Nephron progenitor cell (in vitro differentiated cells): ENCODE results near the gene EEFSEC.

ENCODE experiments used
- DNase-seq: peaks from one replicate; pipeline ENCODE4 v3.0.0; 2021
- H3K27ac Mint-ChIP-seq: 2 replicates; pipeline ENCODE4 v1.8.0; 2021; ENCODE audit warnings: mild to moderate bottlenecking, moderate library complexity, mixed read lengths
- H3K27me3 Mint-ChIP-seq: 2 replicates; pipeline ENCODE4 v1.8.0; 2021; ENCODE audit warnings: mild to moderate bottlenecking, low read depth, mixed read lengths; ENCODE audit not compliant: poor library complexity
- H3K36me3 Mint-ChIP-seq: 2 replicates; pipeline ENCODE4 v1.8.0; 2021; ENCODE audit warnings: low read depth, mixed read lengths
- H3K4me1 Mint-ChIP-seq: 2 replicates; pipeline ENCODE4 v1.8.0; 2021; ENCODE audit warnings: mixed read lengths
- H3K4me3 Mint-ChIP-seq: 2 replicates; pipeline ENCODE4 v1.8.0; 2021; ENCODE audit warnings: mild to moderate bottlenecking, moderate library complexity, mixed read lengths
- H3K9me3 Mint-ChIP-seq: 2 replicates; pipeline ENCODE4 v1.8.0; 2021; ENCODE audit warnings: mild to moderate bottlenecking, moderate library complexity, mixed read lengths
- TF ChIP-seq, protein P1 (sequence below): fragments of 200-600 bp; sonication (generic); IDR thresholded peaks from 2 replicates; pipeline ENCODE4 v1.5.0; 2021; ENCODE audit warnings: antibody characterized with exemption

The EEFSEC gene

DNA sequence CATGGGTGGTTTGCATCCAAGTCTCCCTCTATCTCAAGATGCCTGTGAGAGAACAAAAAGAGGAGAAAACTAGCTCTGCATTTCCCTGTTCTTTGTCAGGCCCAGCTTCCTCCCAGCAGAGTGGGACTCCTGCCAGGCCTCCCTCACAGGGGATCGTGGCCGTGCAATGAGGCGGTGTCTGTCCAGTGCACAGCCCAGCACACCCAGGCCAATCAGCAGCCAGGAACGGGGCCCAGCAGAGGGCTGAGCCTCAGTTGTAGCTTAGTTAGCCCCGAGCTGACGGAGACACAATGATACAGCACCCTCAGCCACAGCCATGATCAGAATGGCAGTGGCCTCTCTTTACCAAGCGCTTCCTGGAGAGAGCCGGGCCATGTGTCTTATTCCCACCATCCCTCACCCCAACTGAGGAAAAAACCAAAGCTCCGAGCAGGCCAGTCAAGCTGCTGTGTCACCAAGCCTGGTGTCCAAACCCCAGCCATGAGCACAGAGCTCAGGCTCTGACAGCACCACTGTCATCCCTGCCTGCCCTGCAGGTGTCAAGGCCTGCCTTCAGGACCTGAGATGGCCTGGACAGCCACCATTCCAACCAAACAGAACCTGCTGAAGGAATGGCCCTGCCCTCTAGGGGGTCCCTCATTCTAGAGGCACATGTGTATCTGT, 242.3 kb downstream of the EEFSEC start:
- H3K36me3 Mint-ChIP-seq = no peaks in the 10 kb centered on the region
- H3K27me3 Mint-ChIP-seq = peaks cover 1% of the 10 kb centered on the region
- peak overlapping the region; percentile 39 for H3K27ac Mint-ChIP-seq
- DNase-seq = no peak
- TF ChIP-seq, protein P1, sequence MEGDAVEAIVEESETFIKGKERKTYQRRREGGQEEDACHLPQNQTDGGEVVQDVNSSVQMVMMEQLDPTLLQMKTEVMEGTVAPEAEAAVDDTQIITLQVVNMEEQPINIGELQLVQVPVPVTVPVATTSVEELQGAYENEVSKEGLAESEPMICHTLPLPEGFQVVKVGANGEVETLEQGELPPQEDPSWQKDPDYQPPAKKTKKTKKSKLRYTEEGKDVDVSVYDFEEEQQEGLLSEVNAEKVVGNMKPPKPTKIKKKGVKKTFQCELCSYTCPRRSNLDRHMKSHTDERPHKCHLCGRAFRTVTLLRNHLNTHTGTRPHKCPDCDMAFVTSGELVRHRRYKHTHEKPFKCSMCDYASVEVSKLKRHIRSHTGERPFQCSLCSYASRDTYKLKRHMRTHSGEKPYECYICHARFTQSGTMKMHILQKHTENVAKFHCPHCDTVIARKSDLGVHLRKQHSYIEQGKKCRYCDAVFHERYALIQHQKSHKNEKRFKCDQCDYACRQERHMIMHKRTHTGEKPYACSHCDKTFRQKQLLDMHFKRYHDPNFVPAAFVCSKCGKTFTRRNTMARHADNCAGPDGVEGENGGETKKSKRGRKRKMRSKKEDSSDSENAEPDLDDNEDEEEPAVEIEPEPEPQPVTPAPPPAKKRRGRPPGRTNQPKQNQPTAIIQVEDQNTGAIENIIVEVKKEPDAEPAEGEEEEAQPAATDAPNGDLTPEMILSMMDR = no peak
- H3K4me3 Mint-ChIP-seq = no peak overlapping the region
- no peaks in the 10 kb centered on the region for H3K9me3 Mint-ChIP-seq
- peaks cover 26% of the 10 kb centered on the region for H3K4me1 Mint-ChIP-seq

DNA sequence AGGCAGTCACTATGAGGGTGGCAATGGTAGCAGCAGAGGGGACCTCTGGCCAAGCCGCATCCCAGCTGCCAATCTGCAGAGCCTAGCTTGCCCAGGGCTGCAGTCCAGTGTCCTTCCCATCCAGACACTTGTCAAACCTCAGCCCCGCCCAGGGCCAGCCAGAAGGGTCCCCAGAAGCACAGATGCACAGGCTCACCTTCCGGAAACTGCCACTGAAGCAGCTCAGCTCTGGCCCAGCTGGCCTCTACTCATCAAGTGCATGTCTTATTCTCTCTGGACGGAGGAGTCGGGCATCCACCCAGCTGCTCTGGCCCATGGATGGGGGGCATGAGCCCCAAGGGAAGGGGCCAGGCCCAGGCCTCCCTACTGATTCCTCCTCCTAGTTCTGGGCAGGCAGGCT, 244.2 kb downstream of the EEFSEC start:
- H3K36me3 Mint-ChIP-seq = no peaks in the 10 kb centered on the region

DNA sequence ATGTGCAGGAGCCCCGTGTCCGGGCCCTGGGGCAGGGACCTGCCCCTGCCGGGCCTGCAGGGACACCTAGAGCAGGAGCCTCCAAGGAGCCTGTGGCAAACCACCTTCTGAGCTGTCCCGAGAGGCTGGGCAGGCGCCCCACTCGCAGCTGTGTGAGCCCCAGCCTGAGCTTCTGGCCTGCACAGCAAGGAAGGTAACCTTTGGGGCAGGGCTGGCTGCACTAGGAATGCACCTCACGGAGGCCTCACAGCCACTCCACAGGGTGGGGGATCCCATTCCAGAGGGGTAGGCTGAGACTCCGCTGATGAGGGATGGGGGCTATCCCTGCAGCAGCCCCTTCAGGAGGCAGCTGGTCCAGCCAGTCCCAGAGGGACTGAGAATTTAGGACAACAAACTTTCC, 245.3 kb downstream of the EEFSEC start:
- Mint-ChIP-seq H3K9me3 (no peaks in the 10 kb centered on the region), H3K36me3 (no peaks in the 10 kb centered on the region)

More for the DNA sequence above, 244.2 kb downstream of the EEFSEC start:
- no peak for DNase-seq
- Mint-ChIP-seq H3K4me1 (peaks cover 44% of the 10 kb centered on the region), H3K4me3 (no peak overlapping the region), H3K27ac (no peak overlapping the region), H3K27me3 (peaks cover 3% of the 10 kb centered on the region), H3K9me3 (no peaks in the 10 kb centered on the region)
- TF ChIP-seq, protein P1 = no peak

DNA sequence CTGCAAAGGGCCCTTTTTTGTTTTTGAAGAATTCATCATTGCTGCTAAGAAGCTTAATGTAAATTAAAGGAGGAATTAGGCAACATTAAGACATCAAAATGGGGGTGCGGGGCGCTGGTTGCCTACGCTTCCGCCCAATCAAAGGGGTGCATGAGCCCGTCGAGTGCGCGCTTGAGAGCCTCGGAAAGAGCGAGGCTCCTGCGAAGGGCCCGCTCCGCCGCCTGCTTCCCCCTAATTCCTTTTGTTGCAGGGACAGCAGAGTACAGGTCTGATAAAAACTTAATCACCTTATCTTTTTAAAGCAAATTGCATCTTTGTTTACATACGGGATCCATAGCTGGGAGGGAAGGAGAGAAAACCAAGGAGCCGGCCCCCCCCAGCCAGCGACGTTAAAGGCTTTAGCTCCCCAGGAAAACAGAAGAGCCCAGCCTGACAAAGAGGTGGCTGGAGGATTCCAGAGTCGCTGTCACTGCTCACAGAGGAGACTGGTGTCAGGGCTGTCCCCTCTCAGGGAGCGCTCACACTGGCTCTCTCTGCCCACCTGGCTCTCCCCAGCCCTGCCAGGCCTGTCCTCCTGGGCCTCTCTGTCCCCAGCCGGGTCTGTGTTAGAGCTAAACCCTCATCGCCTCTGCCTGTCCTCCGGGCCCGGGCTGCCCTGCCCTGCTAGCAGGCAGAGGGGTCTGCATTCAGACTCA, 246.1 kb downstream of the EEFSEC start:
- no peaks in the 10 kb centered on the region for H3K9me3 Mint-ChIP-seq
- peaks cover 62% of the 10 kb centered on the region for H3K4me1 Mint-ChIP-seq
- no peak overlapping the region for H3K27ac Mint-ChIP-seq
- no peak overlapping the region for H3K4me3 Mint-ChIP-seq
- no peaks in the 10 kb centered on the region for H3K36me3 Mint-ChIP-seq
- DNase-seq = no peak
- TF ChIP-seq, protein P1 = no peak
- peaks cover 11% of the 10 kb centered on the region for H3K27me3 Mint-ChIP-seq

More for the DNA sequence above, 245.3 kb downstream of the EEFSEC start:
- peaks cover 7% of the 10 kb centered on the region for H3K27me3 Mint-ChIP-seq
- peaks cover 55% of the 10 kb centered on the region for H3K4me1 Mint-ChIP-seq
- no peak for DNase-seq
- no peak overlapping the region for H3K27ac Mint-ChIP-seq
- TF ChIP-seq, protein P1 = no peak
- no peak overlapping the region for H3K4me3 Mint-ChIP-seq

DNA sequence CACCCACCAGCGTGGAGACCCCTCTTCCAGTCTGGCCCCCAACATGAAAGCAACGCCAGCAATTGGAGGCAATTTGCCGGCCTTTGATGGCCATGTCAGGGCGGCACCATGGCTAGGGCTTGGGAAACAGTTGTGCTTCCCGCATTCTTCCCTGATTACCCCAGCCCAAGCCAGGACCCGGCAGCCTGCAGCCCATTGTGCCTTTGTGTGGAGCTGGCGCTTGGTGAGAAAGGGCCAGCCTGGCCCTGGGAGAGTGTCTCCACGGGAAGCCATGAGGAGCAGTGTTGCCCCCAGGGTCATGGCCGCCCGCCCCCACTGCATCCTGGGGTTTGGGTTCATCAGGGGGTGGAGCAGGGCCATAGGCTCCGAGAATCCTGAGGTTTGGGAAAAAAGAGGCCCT, 247.4 kb downstream of the EEFSEC start:
- no peak overlapping the region for H3K4me3 Mint-ChIP-seq
- peaks cover 64% of the 10 kb centered on the region for H3K4me1 Mint-ChIP-seq
- H3K9me3 Mint-ChIP-seq = no peaks in the 10 kb centered on the region
- peaks cover 11% of the 10 kb centered on the region for H3K27me3 Mint-ChIP-seq
- no peak overlapping the region for H3K27ac Mint-ChIP-seq
- TF ChIP-seq, protein P1 = no peak
- no peaks in the 10 kb centered on the region for H3K36me3 Mint-ChIP-seq
- DNase-seq = no peak
